GM12878 (cell line): ENCODE data around the gene PRTN3. TPM values are rescaled to one million over a fixed set of nuclear protein-coding genes. Genes with fewer than 3 reads are reported as not detected.
A peak's percentile ranks its signal among the peaks of the same experiment; 100 is the strongest.

Experiments
- ATAC-seq: fragments of 200-7000 bp; cut with Tn5 transposase; 3 replicates; pipeline ENCODE4 v1.9.1; 2020; ENCODE audit warnings: mild to moderate bottlenecking, moderate library complexity
- BruUV-seq: library from RNA; stranded (reverse); fragments of 400-500 nt; replicated peaks from 2 replicates; lab custom pipeline; 2021; lab: Mats Ljungman, UMichigan
- CTCF ChIA-PET: fragments of 300-600 bp; sonication (Branson Sonifier 250); formaldehyde crosslinking; extraction: SDS; loops from one replicate; lab custom pipeline; 2021; ENCODE audit warnings: inconsistent platforms; lab: Yijun Ruan, JAX
- POLR2A ChIA-PET: fragments of 350-600 bp; formaldehyde crosslinking; extraction: SDS; loops from one replicate; lab custom pipeline; 2021; ENCODE audit warnings: inconsistent platforms; lab: Charles Lee
- RAD21 ChIA-PET: fragments of 300-600 bp; sonication (Branson Sonifier 250); formaldehyde crosslinking; loops from one replicate; lab custom pipeline; 2023; ENCODE audit warnings: antibody characterized with exemption; ENCODE audit not compliant: unreplicated experiment; lab: Charles Lee
- SMC1A ChIA-PET: fragments of 300-600 bp; sonication (Branson Sonifier 250); formaldehyde crosslinking; loops from one replicate; lab custom pipeline; 2023; ENCODE audit not compliant: unreplicated experiment, uncharacterized antibody; lab: Charles Lee
- DNase-seq: peaks from one replicate; pipeline ENCODE4 v3.0.0-alpha.2; 2011; ENCODE audit warnings: low read depth, low spot score
- FAIRE-seq: peaks from 3 replicates; lab custom pipeline; 2011; peaks lifted over from hg19 to GRCh38; lab: Jason Lieb, UNC
- H2AFZ ChIP-seq: 2 replicates; pipeline ENCODE4 v1.6.0; 2011; ENCODE audit warnings: low read depth, low read length, control low read depth; ENCODE audit not compliant: control insufficient read depth
- H3K27ac ChIP-seq: 2 replicates; pipeline ENCODE4 v1.5.1; 2011; ENCODE audit warnings: control low read depth; ENCODE audit not compliant: control insufficient read depth, insufficient read depth
- H3K27me3 ChIP-seq, 2 experiments: replicated peaks in 1 of 2; 2 replicates each; pipeline versions ENCODE4 v1.6.0 to v1.6.1; 2011; ENCODE audit warnings: low read length in 1 of 2; ENCODE audit not compliant: control insufficient read depth in 2 of 2, insufficient read depth in 2 of 2
- H3K36me3 ChIP-seq, 2 experiments: 2 replicates each; pipeline ENCODE4 v1.5.1; 2011; ENCODE audit warnings: low read length in 1 of 2; ENCODE audit not compliant: control insufficient read depth in 2 of 2, insufficient read depth in 2 of 2
- H3K4me1 ChIP-seq: 2 replicates; pipeline ENCODE4 v1.6.1; 2011; ENCODE audit warnings: mild to moderate bottlenecking, low read length, moderate library complexity, mixed read lengths; ENCODE audit not compliant: control insufficient read depth, insufficient read depth
- H3K4me2 ChIP-seq: 2 replicates; pipeline ENCODE4 v1.6.0; 2011; ENCODE audit warnings: control low read depth; ENCODE audit not compliant: control insufficient read depth, insufficient read depth
- H3K4me3 ChIP-seq: fragments of 200-600 bp; sonication (generic); 2 replicates; pipeline ENCODE4 v1.5.1; 2016
- H3K79me2 ChIP-seq: 2 replicates; pipeline ENCODE4 v1.6.0; 2011; ENCODE audit warnings: low read length; ENCODE audit not compliant: control insufficient read depth, insufficient read depth
- H3K9ac ChIP-seq: 2 replicates; pipeline ENCODE4 v1.8.0; 2011; ENCODE audit warnings: low read length, control low read depth, mixed read lengths; ENCODE audit not compliant: control insufficient read depth, insufficient read depth
- H3K9me3 ChIP-seq: replicated peaks from 3 replicates; pipeline ENCODE4 v1.5.1; 2011; ENCODE audit warnings: mild to moderate bottlenecking, low read length; ENCODE audit not compliant: control insufficient read depth, insufficient read depth
- H4K20me1 ChIP-seq: 2 replicates; pipeline ENCODE4 v1.6.0; 2011; ENCODE audit not compliant: control insufficient read depth, insufficient read depth
- CBX5 ChIP-seq: sonication (generic); IDR thresholded peaks from 2 replicates; pipeline ENCODE4 v1.6.1; 2016; ENCODE audit warnings: low read depth, moderate library complexity, mild to moderate bottlenecking, inconsistent platforms
- CREB1 ChIP-seq: IDR thresholded peaks from 2 replicates; pipeline ENCODE4 v1.6.1; 2012; ENCODE audit warnings: low read depth, mild to moderate bottlenecking, inconsistent platforms
- NFIC ChIP-seq: IDR thresholded peaks from 2 replicates; pipeline ENCODE4 v1.6.1; 2012; ENCODE audit warnings: low read depth, mild to moderate bottlenecking, inconsistent platforms, low read length, moderate library complexity
- NR2F1 ChIP-seq: fragments of 450-650 bp; conservative IDR thresholded peaks from 2 replicates; pipeline ENCODE4 v1.6.1; 2017; ENCODE audit warnings: mild to moderate bottlenecking
- PAX5 ChIP-seq: IDR thresholded peaks from 2 replicates; pipeline ENCODE4 v1.6.1; 2011; ENCODE audit warnings: low read depth, low read length, borderline replicate concordance
- POLR2A ChIP-seq: IDR thresholded peaks from 2 replicates; pipeline ENCODE4 v1.6.1; 2011; ENCODE audit warnings: low read depth, mild to moderate bottlenecking, low read length
- WGBS: methylation state at CpG from one replicate; pipeline ENCODE4 v1.1.6; 2016; ENCODE audit warnings: low lambda C conversion rate; ENCODE audit not compliant: insufficient replicate concordance, insufficient coverage; ENCODE audit errors: missing lambda C conversion rate; 5-methylcytosine and 5-hydroxymethylcytosine counted together
- in situ Hi-C: fragments of 300-500 bp; cut with MboI; formaldehyde crosslinking; loops from 9 replicates; pipeline ENCODE4 v1.14.3; 2018; ENCODE audit warnings: mixed read lengths
- intact Hi-C: fragments of 100-400 bp; cut with micrococcal nuclease; formaldehyde crosslinking; loops from one replicate; pipeline ENCODE4 v1.14.2; 2022; ENCODE audit not compliant: unreplicated experiment
- polyA plus RNA-seq, 11 experiments: library from polyadenylated mRNA; depleted of rRNA in 4 of 11; unstranded in 6 of 11; stranded (reverse) in 5 of 11; fragments of >200 nt; fragmentation: Nextera tagmentation in 4 of 11; fragmentation: Illumina TruSeq in 1 of 11; extraction: Ambion mirVana in 4 of 11; extraction: Trizol in 1 of 11; gene quantifications; 1 replicate in 1 of 11; 2 replicates in 10 of 11; pipeline versions ENCODE4 v1.2.1 to v1.2.3, GENCODE V29; 2011 to 2016; ENCODE audit warnings: inconsistent platforms in 2 of 11, missing spikeins in 2 of 11, low read depth in 1 of 11
- total RNA-seq, 4 experiments: library from RNA; depleted of rRNA in 3 of 4; stranded (reverse); fragments of >200 nt in 3 of 4; fragmentation: Illumina TruSeq in 1 of 4; extraction: Trizol in 1 of 4; gene quantifications; 2 replicates each; pipeline versions ENCODE4 v1.2.1 to v1.2.3, GENCODE V29; 2013 to 2021

The PRTN3 gene
- total and polyA plus RNA-seq, 10 of the 15 experiments (the other 5 are each of a cell fraction or from before 2014, with no cell fraction given): 0.08 TPM; not detected in 9

- ChIA-PET CTCF (no interaction called here), SMC1A (no interaction called here), RAD21 (no interaction called here), POLR2A (interaction anchor here (0.5 to 1.1 kb wide), 2 partner anchors 21 to 27 kb away, joined by 3 to 4 read pairs; partner anchors contain the start of genes MED16 and RNU6-9)
- no peak for DNase-seq
- Histone ChIP-seq H3K36me3 (no peaks in the 10 kb centered on the region; a peak in 2 of 4 replicates), H3K27ac (no peak overlapping the region), H4K20me1 (no peaks in the 10 kb centered on the region), H2AFZ (no peak overlapping the region), H3K4me2 (no peak overlapping the region), H3K9ac (no peak overlapping the region), H3K4me3 (no peak overlapping the region), H3K79me2 (no peaks in the 10 kb centered on the region), H3K9me3 (no peaks in the 10 kb centered on the region), H3K4me1 (no peaks in the 10 kb centered on the region), H3K27me3 (no peaks in the 10 kb centered on the region)
- in situ Hi-C loops: no loop called here
- BruUV-seq: no TSS peak
- intact Hi-C loops: no loop called here
- no peak for ATAC-seq
- peak; percentile 28; the same call in 1 of the 2 replicates for TF ChIP-seq POLR2A
- no peak for TF ChIP-seq NFIC
- no peak for TF ChIP-seq CREB1
- no peak for TF ChIP-seq CBX5
- no peak for TF ChIP-seq PAX5
- no peak for TF ChIP-seq NR2F1
- FAIRE-seq: no peak
- WGBS: 76% methylated on average over 19 of the region's 33 CpGs
Measured at GRCh38 chr19:871446-872265, 30.9 kb downstream of the PRTN3 start.
